NCI-H2171 (cell line): ENCODE data around the gene ENTPD6.
"Not testable (repeated sequence)": the region's sequence is repeated elsewhere in the genome, so short reads cannot be mapped to it uniquely, and the experiment has no call there.

Experiments
- DNase-seq: peaks from one replicate; lab custom pipeline; 2025; lab: John Stamatoyannopoulos, UW

ENTPD6 gene

GRCh38 chr20:25223765-25224720 lies 28.5 kb downstream of the ENTPD6 start:
- DNase-seq: no peak

- no peak for DNase-seq
Observed at GRCh38 chr20:25224941-25225340, 29.4 kb downstream of the ENTPD6 start.

- DNase-seq: no peak
Observed at GRCh38 chr20:25225642-25226432, 30.3 kb downstream of the ENTPD6 start.

- DNase-seq: no peak
Observed at GRCh38 chr20:25226433-25227316, 31.2 kb downstream of the ENTPD6 start.

- no peak for DNase-seq
Observed at GRCh38 chr20:25227317-25227831, 31.9 kb downstream of the ENTPD6 start.

GRCh38 chr20:25229486-25230165 lies 34.1 kb downstream of the ENTPD6 start:
- DNase-seq: no peak

GRCh38 chr20:25230166-25230831 lies 34.8 kb downstream of the ENTPD6 start:
- DNase-seq: no peak

- DNase-seq: no peak
Observed at GRCh38 chr20:25233016-25233772, 37.7 kb downstream of the ENTPD6 start.

GRCh38 chr20:25234009-25234849 lies 38.7 kb downstream of the ENTPD6 start:
- not testable (repeated sequence) for DNase-seq

GRCh38 chr20:25236450-25237304 lies 41.2 kb downstream of the ENTPD6 start:
- no peak for DNase-seq

- DNase-seq: no peak
Observed at GRCh38 chr20:25237610-25238318, 42.3 kb downstream of the ENTPD6 start.

- no peak for DNase-seq
Observed at GRCh38 chr20:25238319-25239037, 43.0 kb downstream of the ENTPD6 start.

GRCh38 chr20:25239387-25240370 lies 44.2 kb downstream of the ENTPD6 start:
- DNase-seq: no peak

- DNase-seq: not testable (repeated sequence)
Observed at GRCh38 chr20:25240851-25241658, 45.5 kb downstream of the ENTPD6 start.

- not testable (repeated sequence) for DNase-seq
Observed at GRCh38 chr20:25241659-25241955, 46.1 kb downstream of the ENTPD6 start.
